Measurements from ENCODE around the gene MYBPC2.
"Not testable (repeated sequence)": the region's sequence is repeated elsewhere in the genome, so short reads cannot be mapped to it uniquely, and the experiment has no call there.

The MYBPC2 gene

DNA sequence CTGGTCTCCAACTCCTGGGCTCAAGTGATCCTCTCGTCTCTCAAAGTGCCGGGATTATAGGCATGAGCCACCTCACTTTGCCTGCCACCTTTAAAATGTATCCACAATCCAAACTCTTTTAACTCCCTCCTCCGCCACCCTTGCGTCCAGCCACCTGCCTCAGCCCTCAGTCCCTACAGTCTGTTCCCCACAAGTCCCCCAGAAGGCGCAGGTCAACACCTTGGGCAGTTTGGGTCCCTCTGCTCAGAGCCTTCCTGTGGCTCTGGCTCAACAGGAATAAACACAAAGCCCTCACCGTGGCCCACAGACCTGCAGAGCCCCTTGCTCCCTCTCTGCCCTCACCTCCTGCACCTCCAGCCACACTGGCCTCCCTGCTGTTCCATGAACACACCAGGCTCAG lies 36.1 kb downstream of the MYBPC2 start:
- Histone ChIP-seq H3K27ac (ENCODE audit: extremely low read depth, low read depth, low read length) (no peak overlapping the region), H3K9me3 (ENCODE audit: control insufficient read depth, insufficient read depth, low read depth, low read length) (no peaks in the 10 kb centered on the region), H3K36me3 (ENCODE audit: control insufficient read depth in 2 of 2, insufficient read depth in 1 of 2, low read length in 2 of 2) (no peaks in the 10 kb centered on the region), H3K4me3 (ENCODE audit: low read depth, low read length) (no peak overlapping the region), H3K4me1 (ENCODE audit: control insufficient read depth, insufficient read depth, low read length) (no peaks in the 10 kb centered on the region)
- TF ChIP-seq ZNF2 (tag by site-specific recombination; IDR thresholded peaks at IDR 0.05) (no peak), ZNF837 (tag by site-specific recombination; IDR thresholded peaks at IDR 0.05) (no peak), ZNF670 (tag by site-specific recombination; IDR thresholded peaks at IDR 0.05; ENCODE audit: low read depth) (no peak), KLF8 (tag by site-specific recombination; IDR thresholded peaks at IDR 0.05) (no peak), KLF7 (tag by site-specific recombination; IDR thresholded peaks at IDR 0.05; ENCODE audit: borderline replicate concordance) (no peak), EGR2 (tag by site-specific recombination; IDR thresholded peaks at IDR 0.05; ENCODE audit: low read depth) (no peak), ZNF596 (tag by site-specific recombination; IDR thresholded peaks at IDR 0.05) (no peak), ZNF548 (tag by site-specific recombination; IDR thresholded peaks at IDR 0.05) (no peak), ZNF19 (tag by site-specific recombination; IDR thresholded peaks at IDR 0.05; ENCODE audit: low read depth) (no peak), ZFP69B (tag by site-specific recombination; IDR thresholded peaks at IDR 0.05) (no peak), BCL11B (tag by site-specific recombination; IDR thresholded peaks at IDR 0.05; ENCODE audit: low read depth) (no peak), ZNF830 (tag by site-specific recombination; IDR thresholded peaks at IDR 0.05; ENCODE audit: low read depth) (no peak), ZNF707 (tag by site-specific recombination; IDR thresholded peaks at IDR 0.05) (no peak), ZNF335 (tag by site-specific recombination; conservative IDR thresholded peaks at IDR 0.05) (no peak)
- TF ChIP-seq, protein P1, sequence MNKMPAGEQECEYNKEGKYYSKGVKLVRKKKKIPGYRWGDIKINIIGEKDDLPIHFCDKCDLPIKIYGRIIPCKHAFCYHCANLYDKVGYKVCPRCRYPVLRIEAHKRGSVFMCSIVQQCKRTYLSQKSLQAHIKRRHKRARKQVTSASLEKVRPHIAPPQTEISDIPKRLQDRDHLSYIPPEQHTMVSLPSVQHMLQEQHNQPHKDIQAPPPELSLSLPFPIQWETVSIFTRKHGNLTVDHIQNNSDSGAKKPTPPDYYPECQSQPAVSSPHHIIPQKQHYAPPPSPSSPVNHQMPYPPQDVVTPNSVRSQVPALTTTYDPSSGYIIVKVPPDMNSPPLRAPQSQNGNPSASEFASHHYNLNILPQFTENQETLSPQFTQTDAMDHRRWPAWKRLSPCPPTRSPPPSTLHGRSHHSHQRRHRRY (tag by site-specific recombination; IDR thresholded peaks at IDR 0.05) = no peak
- TF ChIP-seq, protein P2, sequence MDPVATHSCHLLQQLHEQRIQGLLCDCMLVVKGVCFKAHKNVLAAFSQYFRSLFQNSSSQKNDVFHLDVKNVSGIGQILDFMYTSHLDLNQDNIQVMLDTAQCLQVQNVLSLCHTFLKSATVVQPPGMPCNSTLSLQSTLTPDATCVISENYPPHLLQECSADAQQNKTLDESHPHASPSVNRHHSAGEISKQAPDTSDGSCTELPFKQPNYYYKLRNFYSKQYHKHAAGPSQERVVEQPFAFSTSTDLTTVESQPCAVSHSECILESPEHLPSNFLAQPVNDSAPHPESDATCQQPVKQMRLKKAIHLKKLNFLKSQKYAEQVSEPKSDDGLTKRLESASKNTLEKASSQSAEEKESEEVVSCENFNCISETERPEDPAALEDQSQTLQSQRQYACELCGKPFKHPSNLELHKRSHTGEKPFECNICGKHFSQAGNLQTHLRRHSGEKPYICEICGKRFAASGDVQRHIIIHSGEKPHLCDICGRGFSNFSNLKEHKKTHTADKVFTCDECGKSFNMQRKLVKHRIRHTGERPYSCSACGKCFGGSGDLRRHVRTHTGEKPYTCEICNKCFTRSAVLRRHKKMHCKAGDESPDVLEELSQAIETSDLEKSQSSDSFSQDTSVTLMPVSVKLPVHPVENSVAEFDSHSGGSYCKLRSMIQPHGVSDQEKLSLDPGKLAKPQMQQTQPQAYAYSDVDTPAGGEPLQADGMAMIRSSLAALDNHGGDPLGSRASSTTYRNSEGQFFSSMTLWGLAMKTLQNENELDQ (tag by site-specific recombination; IDR thresholded peaks at IDR 0.05; ENCODE audit: low read depth) = no peak
- TF ChIP-seq, protein P3, sequence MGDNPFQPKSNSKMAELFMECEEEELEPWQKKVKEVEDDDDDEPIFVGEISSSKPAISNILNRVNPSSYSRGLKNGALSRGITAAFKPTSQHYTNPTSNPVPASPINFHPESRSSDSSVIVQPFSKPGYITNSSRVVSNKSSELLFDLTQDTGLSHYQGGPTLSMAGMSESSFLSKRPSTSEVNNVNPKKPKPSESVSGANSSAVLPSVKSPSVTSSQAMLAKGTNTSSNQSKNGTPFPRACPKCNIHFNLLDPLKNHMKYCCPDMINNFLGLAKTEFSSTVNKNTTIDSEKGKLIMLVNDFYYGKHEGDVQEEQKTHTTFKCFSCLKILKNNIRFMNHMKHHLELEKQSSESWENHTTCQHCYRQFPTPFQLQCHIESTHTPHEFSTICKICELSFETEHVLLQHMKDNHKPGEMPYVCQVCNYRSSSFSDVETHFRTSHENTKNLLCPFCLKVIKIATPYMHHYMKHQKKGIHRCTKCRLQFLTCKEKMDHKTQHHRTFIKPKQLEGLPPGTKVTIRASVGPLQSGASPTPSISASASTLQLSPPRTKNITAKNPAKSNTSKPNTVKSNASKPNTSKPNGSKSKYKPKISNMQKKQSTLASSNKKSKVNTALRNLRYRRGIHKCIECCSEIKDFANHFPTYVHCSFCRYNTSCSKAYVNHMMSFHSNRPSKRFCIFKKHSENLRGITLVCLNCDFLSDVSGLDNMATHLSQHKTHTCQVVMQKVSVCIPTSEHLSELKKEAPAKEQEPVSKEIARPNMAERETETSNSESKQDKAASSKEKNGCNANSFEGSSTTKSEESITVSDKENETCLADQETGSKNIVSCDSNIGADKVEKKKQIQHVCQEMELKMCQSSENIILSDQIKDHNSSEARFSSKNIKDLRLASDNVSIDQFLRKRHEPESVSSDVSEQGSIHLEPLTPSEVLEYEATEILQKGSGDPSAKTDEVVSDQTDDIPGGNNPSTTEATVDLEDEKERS (tag by site-specific recombination; IDR thresholded peaks at IDR 0.05) = no peak
- TF ChIP-seq, protein P4, sequence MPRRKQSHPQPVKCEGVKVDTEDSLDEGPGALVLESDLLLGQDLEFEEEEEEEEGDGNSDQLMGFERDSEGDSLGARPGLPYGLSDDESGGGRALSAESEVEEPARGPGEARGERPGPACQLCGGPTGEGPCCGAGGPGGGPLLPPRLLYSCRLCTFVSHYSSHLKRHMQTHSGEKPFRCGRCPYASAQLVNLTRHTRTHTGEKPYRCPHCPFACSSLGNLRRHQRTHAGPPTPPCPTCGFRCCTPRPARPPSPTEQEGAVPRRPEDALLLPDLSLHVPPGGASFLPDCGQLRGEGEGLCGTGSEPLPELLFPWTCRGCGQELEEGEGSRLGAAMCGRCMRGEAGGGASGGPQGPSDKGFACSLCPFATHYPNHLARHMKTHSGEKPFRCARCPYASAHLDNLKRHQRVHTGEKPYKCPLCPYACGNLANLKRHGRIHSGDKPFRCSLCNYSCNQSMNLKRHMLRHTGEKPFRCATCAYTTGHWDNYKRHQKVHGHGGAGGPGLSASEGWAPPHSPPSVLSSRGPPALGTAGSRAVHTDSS (tag by site-specific recombination; IDR thresholded peaks at IDR 0.05) = no peak
- ChIA-PET POLR2A (no interaction called here), CTCF (interaction anchor here (1.3 kb wide), 1 partner anchor 112 kb away, joined by 5 read pairs; no protein-coding TSS in a partner anchor)

DNA sequence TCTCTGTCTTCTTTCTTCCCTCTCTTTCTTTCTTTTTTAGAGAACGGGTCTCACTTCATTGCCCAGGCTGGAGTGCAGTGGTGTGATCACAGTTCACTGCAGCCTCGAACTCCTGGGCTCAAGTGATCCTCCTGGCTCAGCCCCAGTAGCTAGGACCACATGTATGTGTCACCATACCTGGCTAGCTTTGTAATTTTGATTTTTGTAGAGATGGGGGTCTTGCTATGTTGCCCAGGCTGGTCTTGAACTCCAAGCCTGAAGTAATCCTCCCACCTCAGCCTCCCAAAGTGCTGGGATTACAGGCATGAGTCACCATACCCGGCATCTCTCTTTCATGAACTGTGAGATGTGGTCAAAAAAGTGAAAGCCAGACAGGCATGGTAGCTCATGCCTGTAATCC lies 40.6 kb downstream of the MYBPC2 start:
- not testable (repeated sequence) for H3K36me3 ChIP-seq (ENCODE audit: control insufficient read depth in 2 of 2, insufficient read depth in 1 of 2, low read length in 2 of 2); H3K4me1 ChIP-seq (ENCODE audit: control insufficient read depth, insufficient read depth, low read length); H3K27ac ChIP-seq (ENCODE audit: extremely low read depth, low read depth, low read length); H3K4me3 ChIP-seq (ENCODE audit: low read depth, low read length); H3K9me3 ChIP-seq (ENCODE audit: control insufficient read depth, insufficient read depth, low read depth, low read length)
- POLR2A ChIA-PET = interaction anchor here (1.0 to 1.1 kb wide), 2 partner anchors 8 to 11 kb away, joined by 3 to 4 read pairs; no protein-coding TSS in a partner anchor
- TF ChIP-seq ZNF121 (tag by site-specific recombination; IDR thresholded peaks at IDR 0.05) = peak; percentile 68
- CTCF ChIA-PET = interaction anchor here (0.6 to 3.8 kb wide), 4 partner anchors 12 to 106 kb away, joined by 3 to 20 read pairs (median 4); no protein-coding TSS in a partner anchor
